GM18909 (cell line): ENCODE measurements around the gene ARHGAP42.
"Not testable (repeated sequence)": the region's sequence is repeated elsewhere in the genome, so short reads cannot be mapped to it uniquely, and the experiment has no call there.

Experiments used
- ATAC-seq: cut with Tn5 transposase; IDR thresholded peaks from one replicate; pipeline ENCODE4 v1.9.1; 2021; ENCODE audit warnings: mild to moderate bottlenecking; ENCODE audit not compliant: unreplicated experiment, poor library complexity

The ARHGAP42 gene, protein sequence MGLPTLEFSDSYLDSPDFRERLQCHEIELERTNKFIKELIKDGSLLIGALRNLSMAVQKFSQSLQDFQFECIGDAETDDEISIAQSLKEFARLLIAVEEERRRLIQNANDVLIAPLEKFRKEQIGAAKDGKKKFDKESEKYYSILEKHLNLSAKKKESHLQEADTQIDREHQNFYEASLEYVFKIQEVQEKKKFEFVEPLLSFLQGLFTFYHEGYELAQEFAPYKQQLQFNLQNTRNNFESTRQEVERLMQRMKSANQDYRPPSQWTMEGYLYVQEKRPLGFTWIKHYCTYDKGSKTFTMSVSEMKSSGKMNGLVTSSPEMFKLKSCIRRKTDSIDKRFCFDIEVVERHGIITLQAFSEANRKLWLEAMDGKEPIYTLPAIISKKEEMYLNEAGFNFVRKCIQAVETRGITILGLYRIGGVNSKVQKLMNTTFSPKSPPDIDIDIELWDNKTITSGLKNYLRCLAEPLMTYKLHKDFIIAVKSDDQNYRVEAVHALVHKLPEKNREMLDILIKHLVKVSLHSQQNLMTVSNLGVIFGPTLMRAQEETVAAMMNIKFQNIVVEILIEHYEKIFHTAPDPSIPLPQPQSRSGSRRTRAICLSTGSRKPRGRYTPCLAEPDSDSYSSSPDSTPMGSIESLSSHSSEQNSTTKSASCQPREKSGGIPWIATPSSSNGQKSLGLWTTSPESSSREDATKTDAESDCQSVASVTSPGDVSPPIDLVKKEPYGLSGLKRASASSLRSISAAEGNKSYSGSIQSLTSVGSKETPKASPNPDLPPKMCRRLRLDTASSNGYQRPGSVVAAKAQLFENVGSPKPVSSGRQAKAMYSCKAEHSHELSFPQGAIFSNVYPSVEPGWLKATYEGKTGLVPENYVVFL

GRCh38 chr11:100687054-100687629, at the start of gene ARHGAP42:
TSS of gene ARHGAP42 (plus strand) at chr11:100687288. CDS start at chr11:100687679, 391 bp downstream.
- peak; percentile 81 for ATAC-seq

GRCh38 chr11:100637706-100638105, 49.4 kb upstream of the ARHGAP42 start:
- ATAC-seq = no peak

- ATAC-seq = no peak
Measured at GRCh38 chr11:100638648-100639047, 48.4 kb upstream of the ARHGAP42 start.

DNA sequence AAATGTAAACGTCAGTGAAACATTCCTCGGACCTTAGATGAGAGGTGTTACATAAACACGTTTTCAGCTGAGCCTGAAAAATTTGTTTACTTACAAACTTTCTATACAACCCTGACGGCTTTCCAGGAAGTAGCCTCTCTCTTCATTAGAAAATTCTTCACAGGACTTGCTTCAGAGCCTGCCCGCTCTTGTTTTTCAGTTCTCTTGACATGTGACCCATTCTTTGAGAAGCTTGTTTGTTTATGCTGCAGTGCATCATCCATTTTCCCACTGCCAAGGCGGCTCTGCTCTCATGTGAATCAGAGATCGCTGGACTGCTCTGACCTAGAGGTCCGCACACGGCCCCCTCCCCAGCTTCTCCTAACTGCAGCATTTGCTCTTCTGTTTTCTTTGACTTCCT, 47.9 kb upstream of the ARHGAP42 start:
- ATAC-seq = no peak

- no peak for ATAC-seq
Measured at GRCh38 chr11:100640071-100640470, 47.0 kb upstream of the ARHGAP42 start.

DNA sequence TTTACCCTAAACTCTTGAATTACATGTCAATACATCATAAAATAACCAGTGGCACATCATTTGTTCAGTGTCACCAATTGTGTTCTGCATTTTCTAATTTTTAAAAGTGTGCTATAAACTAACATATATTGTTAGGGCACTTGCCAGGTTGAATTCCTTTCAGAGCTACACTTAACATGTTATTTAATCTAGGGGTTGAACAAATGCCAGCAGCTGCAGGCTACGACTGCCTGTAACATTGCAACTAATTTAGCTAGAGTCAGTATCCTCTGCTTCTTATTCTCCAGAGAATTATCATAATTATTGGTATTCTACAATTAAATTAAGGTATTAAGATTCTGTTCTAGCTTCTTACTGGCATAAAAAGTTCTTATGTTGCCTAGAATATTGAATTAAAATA, 46.4 kb upstream of the ARHGAP42 start:
- ATAC-seq = no peak

GRCh38 chr11:100641456-100641855, 45.6 kb upstream of the ARHGAP42 start:
- ATAC-seq = no peak

- ATAC-seq = no peak
Measured at GRCh38 chr11:100646545-100646944, 40.5 kb upstream of the ARHGAP42 start.

GRCh38 chr11:100647861-100648260, 39.2 kb upstream of the ARHGAP42 start:
- no peak for ATAC-seq

DNA sequence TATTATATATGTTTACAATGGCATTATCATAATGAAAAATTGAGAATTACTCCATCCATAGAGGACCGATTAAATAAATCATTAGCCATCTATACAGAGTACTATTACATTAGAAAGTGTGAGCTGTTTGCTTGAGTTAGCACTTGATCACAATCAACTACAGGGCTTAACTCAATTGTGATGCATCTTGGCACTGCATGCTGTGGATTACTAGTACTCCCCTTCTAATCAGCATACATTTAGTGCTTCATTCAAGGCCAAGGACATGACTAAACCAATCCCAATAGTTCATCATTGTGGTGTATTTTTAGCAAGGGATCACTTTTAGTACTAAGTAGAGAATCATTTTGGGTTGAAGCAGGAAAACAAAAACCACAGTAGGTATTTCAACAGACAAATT, 23.5 kb upstream of the ARHGAP42 start:
- ATAC-seq = no peak

DNA sequence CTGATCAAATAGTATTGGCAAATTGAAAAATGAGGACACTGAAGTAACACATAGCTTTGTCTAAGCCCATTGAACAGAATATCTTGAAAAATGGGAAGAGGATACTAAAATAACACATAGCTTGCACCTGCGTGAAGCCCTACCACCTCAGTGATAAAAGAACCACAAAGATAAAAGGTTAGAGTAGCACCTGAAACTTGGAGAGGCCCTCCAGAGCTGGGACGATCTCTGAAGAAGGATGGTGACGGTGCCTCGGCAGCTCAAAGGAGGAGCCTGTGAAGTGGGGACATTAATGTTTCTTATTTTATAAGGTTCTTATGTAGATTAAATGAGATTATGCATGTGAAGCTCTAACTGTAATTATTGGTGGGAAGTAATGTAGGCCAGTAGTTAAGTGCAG, 23.1 kb upstream of the ARHGAP42 start:
- no peak for ATAC-seq

- ATAC-seq = not testable (repeated sequence)
Measured at GRCh38 chr11:100666816-100667215, 20.3 kb upstream of the ARHGAP42 start.

- no peak for ATAC-seq
Measured at GRCh38 chr11:100667449-100667848, 19.6 kb upstream of the ARHGAP42 start.

- ATAC-seq = no peak
Measured at GRCh38 chr11:100670140-100670539, 16.9 kb upstream of the ARHGAP42 start.

GRCh38 chr11:100671471-100671870, 15.6 kb upstream of the ARHGAP42 start:
- ATAC-seq = no peak

GRCh38 chr11:100672498-100673033, 14.5 kb upstream of the ARHGAP42 start:
- ATAC-seq = no peak

DNA sequence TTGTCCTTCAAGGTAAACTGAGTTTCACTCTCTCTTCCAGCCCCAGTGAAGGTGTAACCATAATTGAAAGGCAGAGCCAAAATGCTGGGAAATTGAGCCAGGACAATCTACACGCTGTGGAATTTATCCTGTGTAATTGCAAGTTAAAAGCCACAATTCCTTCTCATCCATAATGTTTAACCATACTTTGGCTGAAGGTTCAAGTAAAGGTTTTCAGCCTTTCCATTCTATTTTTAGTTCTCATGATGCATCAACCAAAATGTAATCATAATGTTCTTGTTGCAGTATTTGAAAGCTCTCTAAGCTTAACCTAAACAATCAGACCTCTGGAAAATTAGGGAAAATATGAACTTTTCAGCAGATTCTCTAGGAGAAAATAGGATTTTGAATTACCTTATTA, 14.0 kb upstream of the ARHGAP42 start:
- no peak for ATAC-seq

- no peak for ATAC-seq
Measured at GRCh38 chr11:100674212-100674611, 12.9 kb upstream of the ARHGAP42 start.

- ATAC-seq = no peak
Measured at GRCh38 chr11:100675115-100675650, 11.9 kb upstream of the ARHGAP42 start.

- ATAC-seq = no peak
Measured at GRCh38 chr11:100676901-100677300, 10.2 kb upstream of the ARHGAP42 start.
